K562 (cell line): ENCODE results near the gene TCAF1.

Source experiments
- BCLAF1 ChIP-seq, 2 experiments: fragments of 450-650 bp in 1 of 2; IDR thresholded peaks; 2 replicates each; pipeline ENCODE4 v1.6.1; 2011 to 2017; ENCODE audit warnings: low read depth in 2 of 2, antibody characterized with exemption in 1 of 2, borderline replicate concordance in 1 of 2, low read length in 1 of 2, mild to moderate bottlenecking in 1 of 2, mixed read lengths in 1 of 2; ENCODE audit not compliant: control insufficient read depth in 1 of 2
- EZH2 ChIP-seq: IDR thresholded peaks from 2 replicates; pipeline ENCODE4 v1.6.1; 2012; ENCODE audit warnings: low read depth, mild to moderate bottlenecking, inconsistent platforms, low read length, borderline replicate concordance
- FOXP1 ChIP-seq: sonication (generic); formaldehyde crosslinking; IDR thresholded peaks from 2 replicates; pipeline ENCODE4 v1.8.0; 2022; ENCODE audit warnings: mild to moderate bottlenecking, missing genetic modification reagents
- MYC ChIP-seq, 2 experiments: fragments of 250-450 bp in 1 of 2; sonication (Bioruptor Pico) in 1 of 2; IDR thresholded peaks; 2 replicates each; pipeline versions ENCODE4 v1.5.1 to v1.6.1; 2012 to 2021; ENCODE audit warnings: low read depth in 2 of 2, borderline replicate concordance in 1 of 2, improper control_type of control experiment in 1 of 2, low read length in 1 of 2, mild to moderate bottlenecking in 1 of 2, moderate library complexity in 1 of 2
- NR2C2 ChIP-seq, 2 experiments: fragments of 200-800 bp in 1 of 2; sonication (Bioruptor generic) in 1 of 2; sonication (generic) in 1 of 2; formaldehyde crosslinking in 1 of 2; IDR thresholded peaks; 2 replicates each; pipeline versions ENCODE4 v1.6.1 to v1.8.0; 2016 to 2022; ENCODE audit warnings: mild to moderate bottlenecking in 1 of 2, missing compliant biosample characterization in 1 of 2, missing genetic modification characterization in 1 of 2, missing genetic modification reagents in 1 of 2
- ZNF431 ChIP-seq: sonication (generic); formaldehyde crosslinking; IDR thresholded peaks from 2 replicates; pipeline ENCODE4 v1.8.0; 2022; ENCODE audit warnings: mild to moderate bottlenecking, missing genetic modification reagents

- TF ChIP-seq EZH2 (no peak), BCLAF1 (IDR thresholded peaks at IDR 0.05; ENCODE audit: borderline replicate concordance in 1 of 2, control insufficient read depth in 1 of 2, low read depth in 2 of 2, low read length in 1 of 2) (no peak), MYC (IDR thresholded peaks at IDR 0.05; ENCODE audit: low read depth, low read length) (no peak), MYC (CRISPR knock-in tag; IDR thresholded peaks at IDR 0.05; ENCODE audit: borderline replicate concordance, low read depth) (no peak), NR2C2 (CRISPR knock-in tag; IDR thresholded peaks at IDR 0.05) (no peak), NR2C2 (tag; IDR thresholded peaks at IDR 0.05) (no peak), ZNF431 (no peak), FOXP1 (CRISPR knock-in tag) (no peak)
These were observed 25.8 kb downstream of the TCAF1 start for GRCh38 chr7:143876218-143876617.
